CD4-positive, alpha-beta T cell treated with Interleukin-1 beta for 1 hour (primary cell): ENCODE data around the gene ZC3H11A.
A peak's percentile ranks its signal among the peaks of the same experiment; 100 is the strongest.
"Not testable (repeated sequence)": the region's sequence is repeated elsewhere in the genome, so short reads cannot be mapped to it uniquely, and the experiment has no call there.

Experiments
- DNase-seq, 2 donors: peaks; one replicate each; pipeline ENCODE4 v3.0.0-alpha.2; 2020 to 2022

Gene ZC3H11A

GRCh38 chr1:203789966-203790365 is 5.5 kb upstream of the ZC3H11A start:
- DNase-seq, result no peak

- DNase-seq, result no peak
These were observed 3.9 kb upstream of the ZC3H11A start for GRCh38 chr1:203791498-203791897.

- no peak for DNase-seq
These were observed 2.9 kb upstream of the ZC3H11A start for GRCh38 chr1:203792486-203792885.

GRCh38 chr1:203793561-203793960 is 1.9 kb upstream of the ZC3H11A start:
- not testable (repeated sequence) for DNase-seq

GRCh38 chr1:203794764-203795440 is 521 bp upstream of the ZC3H11A start:
- DNase-seq, result no peak

GRCh38 chr1:203796236-203796605 is 798 bp downstream of the ZC3H11A start:
- peak; percentile 11 to 43 for DNase-seq

GRCh38 chr1:203797216-203797615 is 1.8 kb downstream of the ZC3H11A start:
- DNase-seq, result no peak

- DNase-seq, result no peak
These were observed 2.7 kb downstream of the ZC3H11A start for GRCh38 chr1:203797948-203798655.

- DNase-seq, result no peak
These were observed 3.7 kb downstream of the ZC3H11A start for GRCh38 chr1:203799157-203799556.

GRCh38 chr1:203799971-203800370 is 4.5 kb downstream of the ZC3H11A start:
- no peak for DNase-seq

- no peak for DNase-seq
These were observed 10.3 kb downstream of the ZC3H11A start for GRCh38 chr1:203805689-203806088.

GRCh38 chr1:203807196-203807595 is 11.8 kb downstream of the ZC3H11A start:
- DNase-seq, result no peak

GRCh38 chr1:203813581-203814341 is 18.3 kb downstream of the ZC3H11A start:
- DNase-seq, result no peak

GRCh38 chr1:203818399-203818798 is 23.0 kb downstream of the ZC3H11A start:
- DNase-seq, result no peak

GRCh38 chr1:203823306-203823705 is 27.9 kb downstream of the ZC3H11A start:
- DNase-seq, result no peak

GRCh38 chr1:203826175-203826574 is 30.8 kb downstream of the ZC3H11A start:
- DNase-seq, result no peak

- no peak for DNase-seq
These were observed 32.6 kb downstream of the ZC3H11A start for GRCh38 chr1:203828002-203828401.

- no peak for DNase-seq
These were observed 33.1 kb downstream of the ZC3H11A start for GRCh38 chr1:203828503-203828902.

- not testable (repeated sequence) for DNase-seq
These were observed 33.8 kb downstream of the ZC3H11A start for GRCh38 chr1:203829247-203829646.

- DNase-seq, result no peak
These were observed 40.1 kb downstream of the ZC3H11A start for GRCh38 chr1:203835476-203835875.

- no peak for DNase-seq
These were observed 43.7 kb downstream of the ZC3H11A start for GRCh38 chr1:203839081-203839480.

GRCh38 chr1:203840208-203840808 is 44.9 kb downstream of the ZC3H11A start:
- DNase-seq, result no peak

GRCh38 chr1:203842559-203842876 is 47.1 kb downstream of the ZC3H11A start:
- DNase-seq, result no peak

- DNase-seq, result no peak
These were observed 48.0 kb downstream of the ZC3H11A start for GRCh38 chr1:203843435-203843834.
